Ovary (tissue), 3 donors: ENCODE data around the gene NDUFA8.

ENCODE experiments used
- EP300 ChIP-seq: sonication (generic); formaldehyde crosslinking; IDR thresholded peaks from one replicate; pipeline ENCODE4 v1.6.1; 2017; ENCODE audit warnings: antibody characterized with exemption
- POLR2A ChIP-seq: fragments of 450-650 bp; IDR thresholded peaks from one replicate; pipeline ENCODE4 v1.6.1; 2017; ENCODE audit warnings: antibody characterized with exemption, mild to moderate bottlenecking, moderate library complexity
- TF ChIP-seq, protein P1 (sequence below), 3 donors: fragments of 450-650 bp in 2 of 3; fragments of 200-600 bp in 1 of 3; IDR thresholded peaks; one replicate each; pipeline versions ENCODE4 v1.5.1 to v1.8.0; 2016 to 2022; ENCODE audit warnings: antibody characterized with exemption in 3 of 3, mild to moderate bottlenecking in 1 of 3
- donor health status: DM: no; HTN: no; CAD: no.

DNA sequence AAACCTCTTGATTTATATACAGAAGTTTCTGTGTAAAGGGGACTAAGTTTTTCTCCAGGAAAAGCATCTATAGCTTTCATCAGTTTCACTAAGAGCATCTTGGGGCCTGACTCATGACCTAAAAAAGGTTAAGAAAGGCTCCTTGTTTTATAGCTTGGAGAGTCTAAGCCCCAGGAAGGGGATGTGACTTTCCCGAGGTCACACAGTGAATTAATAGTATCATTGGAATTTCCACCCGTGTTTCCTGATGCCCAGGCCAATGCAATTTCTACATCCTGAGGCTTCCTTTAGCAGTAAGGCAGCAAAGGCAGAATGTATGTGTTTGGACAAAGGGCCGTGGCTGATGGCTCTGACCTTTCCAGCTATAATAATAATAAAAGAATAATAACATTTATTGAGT is 8.8 kb upstream of the NDUFA8 start:
- TF ChIP-seq, protein P1, sequence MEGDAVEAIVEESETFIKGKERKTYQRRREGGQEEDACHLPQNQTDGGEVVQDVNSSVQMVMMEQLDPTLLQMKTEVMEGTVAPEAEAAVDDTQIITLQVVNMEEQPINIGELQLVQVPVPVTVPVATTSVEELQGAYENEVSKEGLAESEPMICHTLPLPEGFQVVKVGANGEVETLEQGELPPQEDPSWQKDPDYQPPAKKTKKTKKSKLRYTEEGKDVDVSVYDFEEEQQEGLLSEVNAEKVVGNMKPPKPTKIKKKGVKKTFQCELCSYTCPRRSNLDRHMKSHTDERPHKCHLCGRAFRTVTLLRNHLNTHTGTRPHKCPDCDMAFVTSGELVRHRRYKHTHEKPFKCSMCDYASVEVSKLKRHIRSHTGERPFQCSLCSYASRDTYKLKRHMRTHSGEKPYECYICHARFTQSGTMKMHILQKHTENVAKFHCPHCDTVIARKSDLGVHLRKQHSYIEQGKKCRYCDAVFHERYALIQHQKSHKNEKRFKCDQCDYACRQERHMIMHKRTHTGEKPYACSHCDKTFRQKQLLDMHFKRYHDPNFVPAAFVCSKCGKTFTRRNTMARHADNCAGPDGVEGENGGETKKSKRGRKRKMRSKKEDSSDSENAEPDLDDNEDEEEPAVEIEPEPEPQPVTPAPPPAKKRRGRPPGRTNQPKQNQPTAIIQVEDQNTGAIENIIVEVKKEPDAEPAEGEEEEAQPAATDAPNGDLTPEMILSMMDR (IDR thresholded peaks at IDR 0.05) = no peak
- TF ChIP-seq EP300 = no peak
- TF ChIP-seq POLR2A = no peak
